ENCODE measurements around the gene HNRNPUL1.

HNRNPUL1 gene

GRCh38 chr19:41298348-41298964 is 34.3 kb downstream of the HNRNPUL1 start:
- H3K27ac ChIP-seq = no peak overlapping the region
- TF ChIP-seq, protein P1, sequence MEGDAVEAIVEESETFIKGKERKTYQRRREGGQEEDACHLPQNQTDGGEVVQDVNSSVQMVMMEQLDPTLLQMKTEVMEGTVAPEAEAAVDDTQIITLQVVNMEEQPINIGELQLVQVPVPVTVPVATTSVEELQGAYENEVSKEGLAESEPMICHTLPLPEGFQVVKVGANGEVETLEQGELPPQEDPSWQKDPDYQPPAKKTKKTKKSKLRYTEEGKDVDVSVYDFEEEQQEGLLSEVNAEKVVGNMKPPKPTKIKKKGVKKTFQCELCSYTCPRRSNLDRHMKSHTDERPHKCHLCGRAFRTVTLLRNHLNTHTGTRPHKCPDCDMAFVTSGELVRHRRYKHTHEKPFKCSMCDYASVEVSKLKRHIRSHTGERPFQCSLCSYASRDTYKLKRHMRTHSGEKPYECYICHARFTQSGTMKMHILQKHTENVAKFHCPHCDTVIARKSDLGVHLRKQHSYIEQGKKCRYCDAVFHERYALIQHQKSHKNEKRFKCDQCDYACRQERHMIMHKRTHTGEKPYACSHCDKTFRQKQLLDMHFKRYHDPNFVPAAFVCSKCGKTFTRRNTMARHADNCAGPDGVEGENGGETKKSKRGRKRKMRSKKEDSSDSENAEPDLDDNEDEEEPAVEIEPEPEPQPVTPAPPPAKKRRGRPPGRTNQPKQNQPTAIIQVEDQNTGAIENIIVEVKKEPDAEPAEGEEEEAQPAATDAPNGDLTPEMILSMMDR (conservative IDR thresholded peaks at IDR 0.05) = no peak
- no peak for TF ChIP-seq ZFX (IDR thresholded peaks at IDR 0.05)

GRCh38 chr19:41299046-41299754 is 35.0 kb downstream of the HNRNPUL1 start:
- TF ChIP-seq ZFX (IDR thresholded peaks at IDR 0.05) = no peak
- TF ChIP-seq, protein P1 (conservative IDR thresholded peaks at IDR 0.05) = no peak
- no peak overlapping the region for H3K27ac ChIP-seq

GRCh38 chr19:41299755-41300089 is 35.5 kb downstream of the HNRNPUL1 start:
- H3K27ac ChIP-seq = no peak overlapping the region

DNA sequence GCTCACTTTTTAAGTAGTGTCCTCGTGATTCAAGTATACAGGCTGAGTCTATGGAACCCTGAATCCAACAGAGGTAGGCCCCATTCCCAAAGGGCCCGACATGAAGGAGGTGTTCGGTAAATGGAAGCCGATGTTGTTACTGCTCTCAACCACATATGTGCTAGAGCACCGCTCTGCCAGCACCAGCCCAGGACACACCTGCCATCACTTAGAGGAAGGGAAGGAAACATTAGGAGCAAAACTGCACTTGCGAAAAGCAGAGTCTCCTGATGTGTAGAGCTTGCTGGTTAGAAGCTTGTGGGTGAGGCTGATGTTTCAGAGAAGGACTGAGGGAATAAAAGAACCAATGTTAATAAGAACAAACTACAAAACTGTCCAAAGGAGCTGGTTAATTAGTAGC is 36.4 kb downstream of the HNRNPUL1 start:
- H3K27ac ChIP-seq = no peak overlapping the region

More at GRCh38 chr19:41299755-41300089, 35.5 kb downstream of the HNRNPUL1 start:
- no peak for TF ChIP-seq ZFX (IDR thresholded peaks at IDR 0.05)
- TF ChIP-seq, protein P1 (conservative IDR thresholded peaks at IDR 0.05) = no peak

GRCh38 chr19:41302624-41303351 is 38.6 kb downstream of the HNRNPUL1 start:
- TF ChIP-seq ZFX (IDR thresholded peaks at IDR 0.05) = no peak
- TF ChIP-seq, protein P1 (conservative IDR thresholded peaks at IDR 0.05) = no peak
- no peak overlapping the region for H3K27ac ChIP-seq

More for the DNA sequence above, 36.4 kb downstream of the HNRNPUL1 start:
- TF ChIP-seq, protein P1 (conservative IDR thresholded peaks at IDR 0.05) = no peak
- no peak for TF ChIP-seq ZFX (IDR thresholded peaks at IDR 0.05)

- TF ChIP-seq ZFX (IDR thresholded peaks at IDR 0.05) = no peak
- TF ChIP-seq, protein P1 (conservative IDR thresholded peaks at IDR 0.05) = no peak
- no peak overlapping the region for H3K27ac ChIP-seq
These were observed 39.8 kb downstream of the HNRNPUL1 start for GRCh38 chr19:41303954-41304353.

Measured in C4-2B (cell line).